NCI-H2227 (cell line): ENCODE results near the gene RCSD1.
"Not testable (repeated sequence)": the region's sequence is repeated elsewhere in the genome, so short reads cannot be mapped to it uniquely, and the experiment has no call there.

Source experiments
- DNase-seq: peaks from one replicate; lab custom pipeline; 2025; ENCODE audit not compliant: unreplicated experiment; lab: John Stamatoyannopoulos, UW

The RCSD1 gene

GRCh38 chr1:167734841-167735240 is 104.8 kb downstream of the RCSD1 start:
- DNase-seq = no peak

- DNase-seq = no peak
These were observed 107.1 kb downstream of the RCSD1 start for GRCh38 chr1:167737169-167737568.

GRCh38 chr1:167738158-167738557 is 108.1 kb downstream of the RCSD1 start:
- DNase-seq = no peak

GRCh38 chr1:167739752-167740151 is 109.7 kb downstream of the RCSD1 start:
- DNase-seq = no peak

- DNase-seq = not testable (repeated sequence)
These were observed 111.1 kb downstream of the RCSD1 start for GRCh38 chr1:167741103-167741502.

GRCh38 chr1:167742392-167743057 is 112.5 kb downstream of the RCSD1 start:
- not testable (repeated sequence) for DNase-seq

GRCh38 chr1:167744901-167745300 is 114.9 kb downstream of the RCSD1 start:
- DNase-seq = no peak

GRCh38 chr1:167746013-167746672 is 116.1 kb downstream of the RCSD1 start:
- DNase-seq = no peak

- no peak for DNase-seq
These were observed 117.1 kb downstream of the RCSD1 start for GRCh38 chr1:167746988-167747655.

- no peak for DNase-seq
These were observed 118.0 kb downstream of the RCSD1 start for GRCh38 chr1:167747988-167748387.

- DNase-seq = no peak
These were observed 118.9 kb downstream of the RCSD1 start for GRCh38 chr1:167748906-167749305.

- DNase-seq = no peak
These were observed 119.7 kb downstream of the RCSD1 start for GRCh38 chr1:167749741-167750140.

- no peak for DNase-seq
These were observed 120.6 kb downstream of the RCSD1 start for GRCh38 chr1:167750641-167751040.

GRCh38 chr1:167751676-167752075 is 121.6 kb downstream of the RCSD1 start:
- DNase-seq = no peak

GRCh38 chr1:167752219-167752985 is 122.4 kb downstream of the RCSD1 start:
- DNase-seq = no peak

- no peak for DNase-seq
These were observed 125.6 kb downstream of the RCSD1 start for GRCh38 chr1:167755654-167756053.
